Measurements from ENCODE around the gene ATP1B4.
"Not testable (repeated sequence)": the region's sequence is repeated elsewhere in the genome, so short reads cannot be mapped to it uniquely, and the experiment has no call there.

The ATP1B4 gene
- 0 to 0.09 reads per million in 2 experiments for total RNA-seq

GRCh38 chrX:120361764-120362305 lies at the start of gene ATP1B4:
TSS of gene ATP1B4 (plus strand) at chrX:120362089. CDS start at chrX:120362169, 80 bp downstream.
- no peak for DNase-seq (ENCODE audit: low read depth)

GRCh38 chrX:120315776-120316175 lies 46.1 kb upstream of the ATP1B4 start:
- no peak for DNase-seq (ENCODE audit: low read depth)

GRCh38 chrX:120316587-120317283 lies 45.2 kb upstream of the ATP1B4 start:
- no peak for DNase-seq (ENCODE audit: low read depth)

- no peak for DNase-seq (ENCODE audit: low read depth)
Observed at GRCh38 chrX:120318411-120318810, 43.5 kb upstream of the ATP1B4 start.

- no peak for DNase-seq (ENCODE audit: low read depth)
Observed at GRCh38 chrX:120321520-120322281, 40.2 kb upstream of the ATP1B4 start.

GRCh38 chrX:120331116-120331515 lies 30.8 kb upstream of the ATP1B4 start:
- no peak for DNase-seq (ENCODE audit: low read depth)

GRCh38 chrX:120332394-120332793 lies 29.5 kb upstream of the ATP1B4 start:
- no peak for DNase-seq (ENCODE audit: low read depth)

GRCh38 chrX:120334151-120334550 lies 27.7 kb upstream of the ATP1B4 start:
- no peak for DNase-seq (ENCODE audit: low read depth)

- DNase-seq (ENCODE audit: low read depth) = no peak
Observed at GRCh38 chrX:120334603-120335002, 27.3 kb upstream of the ATP1B4 start.

GRCh38 chrX:120335289-120335688 lies 26.6 kb upstream of the ATP1B4 start:
- DNase-seq (ENCODE audit: low read depth) = no peak

- no peak for DNase-seq (ENCODE audit: low read depth)
Observed at GRCh38 chrX:120336899-120337298, 25.0 kb upstream of the ATP1B4 start.

GRCh38 chrX:120344566-120344965 lies 17.3 kb upstream of the ATP1B4 start:
- DNase-seq (ENCODE audit: low read depth) = not testable (repeated sequence)

- DNase-seq (ENCODE audit: low read depth) = no peak
Observed at GRCh38 chrX:120350450-120351138, 11.3 kb upstream of the ATP1B4 start.

GRCh38 chrX:120356084-120356483 lies 5.8 kb upstream of the ATP1B4 start:
- no peak for DNase-seq (ENCODE audit: low read depth)

- DNase-seq (ENCODE audit: low read depth) = no peak
Observed at GRCh38 chrX:120357186-120357585, 4.7 kb upstream of the ATP1B4 start.

GRCh38 chrX:120358737-120359456 lies 3.0 kb upstream of the ATP1B4 start:
- DNase-seq (ENCODE audit: low read depth) = no peak

- peak; percentile 14 for DNase-seq (ENCODE audit: low read depth)
Observed at GRCh38 chrX:120365320-120365719, 3.4 kb downstream of the ATP1B4 start.

GRCh38 chrX:120365968-120366367 lies 4.1 kb downstream of the ATP1B4 start:
- DNase-seq (ENCODE audit: low read depth) = no peak

- no peak for DNase-seq (ENCODE audit: low read depth)
Observed at GRCh38 chrX:120366794-120367193, 4.9 kb downstream of the ATP1B4 start.

- no peak for DNase-seq (ENCODE audit: low read depth)
Observed at GRCh38 chrX:120367402-120368109, 5.7 kb downstream of the ATP1B4 start.
